GM13976 (cell line): ENCODE data around the gene SNAI3.

Experiments
- DNase-seq: peaks from one replicate; pipeline ENCODE4 v3.0.0; 2012; ENCODE audit warnings: low spot score
- in situ Hi-C: fragments of 300-500 bp; cut with MboI; formaldehyde crosslinking; loops from one replicate; pipeline ENCODE4 v1.12.0; 2022; ENCODE audit warnings: low sequenced_read_pairs, mixed read lengths, inconsistent platforms; ENCODE audit not compliant: unreplicated experiment
- TF ChIP-seq, protein P1 (sequence below): IDR thresholded peaks from 2 replicates; pipeline ENCODE4 v1.5.1; 2012; ENCODE audit warnings: borderline replicate concordance, mild to moderate bottlenecking; ENCODE audit not compliant: insufficient read depth; ENCODE audit errors: extremely low read depth, missing control alignments, control extremely low read depth

Gene SNAI3

DNA sequence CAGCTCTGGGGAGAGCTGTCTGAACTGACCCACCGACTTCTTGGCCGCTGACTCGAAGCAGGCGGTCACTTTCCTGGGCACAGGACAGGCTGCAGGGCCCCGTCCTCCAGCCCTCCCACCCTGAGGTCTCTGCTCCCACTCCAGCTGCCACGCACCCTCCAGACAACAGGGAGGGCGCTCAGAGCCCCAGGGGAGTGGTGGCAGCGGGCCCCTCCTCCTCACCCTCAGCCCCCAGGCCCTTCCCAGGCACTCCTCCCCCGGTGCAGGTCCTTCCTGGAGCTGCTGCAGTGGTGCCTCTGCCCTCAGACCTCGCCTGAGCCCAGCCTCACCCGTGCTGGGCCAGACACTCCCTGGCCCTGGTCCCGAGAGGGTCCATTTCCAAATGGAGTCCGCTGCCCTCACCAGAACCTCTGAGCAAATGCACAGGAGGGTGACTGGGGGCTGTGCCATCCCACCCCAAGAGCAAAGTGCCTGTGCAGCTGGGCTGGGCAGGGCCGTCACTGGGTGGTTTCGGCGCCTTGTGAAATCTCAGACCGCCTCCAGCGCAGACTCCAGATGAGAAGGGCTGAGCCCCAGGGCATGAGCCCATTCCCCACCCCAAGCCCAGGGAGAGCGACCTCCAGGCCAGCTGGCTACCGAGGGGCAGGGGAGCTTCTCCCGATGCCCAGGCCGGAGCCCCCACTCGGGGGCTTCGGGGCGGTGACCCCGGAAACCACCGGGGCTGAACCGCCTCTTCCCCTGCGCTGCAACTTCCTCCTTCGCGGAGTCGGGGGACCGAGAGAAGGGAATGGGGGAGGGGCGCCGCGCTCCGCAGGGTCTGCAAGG is 36.2 kb downstream of the SNAI3 start:
- TF ChIP-seq, protein P1, sequence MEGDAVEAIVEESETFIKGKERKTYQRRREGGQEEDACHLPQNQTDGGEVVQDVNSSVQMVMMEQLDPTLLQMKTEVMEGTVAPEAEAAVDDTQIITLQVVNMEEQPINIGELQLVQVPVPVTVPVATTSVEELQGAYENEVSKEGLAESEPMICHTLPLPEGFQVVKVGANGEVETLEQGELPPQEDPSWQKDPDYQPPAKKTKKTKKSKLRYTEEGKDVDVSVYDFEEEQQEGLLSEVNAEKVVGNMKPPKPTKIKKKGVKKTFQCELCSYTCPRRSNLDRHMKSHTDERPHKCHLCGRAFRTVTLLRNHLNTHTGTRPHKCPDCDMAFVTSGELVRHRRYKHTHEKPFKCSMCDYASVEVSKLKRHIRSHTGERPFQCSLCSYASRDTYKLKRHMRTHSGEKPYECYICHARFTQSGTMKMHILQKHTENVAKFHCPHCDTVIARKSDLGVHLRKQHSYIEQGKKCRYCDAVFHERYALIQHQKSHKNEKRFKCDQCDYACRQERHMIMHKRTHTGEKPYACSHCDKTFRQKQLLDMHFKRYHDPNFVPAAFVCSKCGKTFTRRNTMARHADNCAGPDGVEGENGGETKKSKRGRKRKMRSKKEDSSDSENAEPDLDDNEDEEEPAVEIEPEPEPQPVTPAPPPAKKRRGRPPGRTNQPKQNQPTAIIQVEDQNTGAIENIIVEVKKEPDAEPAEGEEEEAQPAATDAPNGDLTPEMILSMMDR = no peak
- DNase-seq = peak; percentile 75
- in situ Hi-C loops = no loop called here

DNA sequence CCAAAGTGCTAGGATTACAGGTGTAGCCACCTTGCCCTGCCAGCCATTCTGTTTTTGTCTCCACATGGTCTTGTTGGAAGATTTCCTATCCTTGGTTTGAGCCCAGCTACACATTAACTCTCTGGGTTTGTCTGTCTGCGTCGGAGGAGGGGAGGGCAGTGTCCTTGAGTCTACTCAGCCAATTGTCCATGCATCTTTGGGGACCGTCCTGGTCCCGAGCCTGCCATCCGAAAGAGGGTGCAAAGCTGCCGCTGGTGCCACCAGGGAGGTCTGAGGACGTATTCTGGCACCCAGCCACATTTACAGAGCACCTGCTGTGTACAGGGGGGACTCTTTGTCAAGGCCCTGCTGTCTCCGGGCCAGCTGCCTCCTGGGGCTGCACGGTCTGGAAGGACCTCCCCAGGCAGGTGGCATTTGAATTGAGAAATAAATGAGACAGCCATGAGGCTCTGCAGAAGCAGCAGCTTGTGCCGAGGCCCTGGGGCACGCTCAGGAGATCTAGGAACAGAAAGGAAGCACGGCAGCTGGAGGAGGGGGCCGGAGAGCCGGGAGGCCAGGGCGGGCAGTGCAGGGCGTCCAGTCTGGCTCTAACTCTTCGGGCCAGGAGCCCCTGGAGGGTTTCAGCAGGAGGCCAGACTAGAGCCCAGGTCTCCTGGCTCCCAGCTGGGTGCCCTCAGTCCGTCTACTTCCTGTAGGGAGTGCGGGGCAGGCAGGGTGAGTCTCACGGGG is 36.9 kb downstream of the SNAI3 start:
- TF ChIP-seq, protein P1 = no peak
- DNase-seq = no peak
- in situ Hi-C loops = no loop called here

GRCh38 chr16:88647178-88648070 is 38.9 kb downstream of the SNAI3 start:
- TF ChIP-seq, protein P1 = no peak
- in situ Hi-C loops = no loop called here
- no peak for DNase-seq

- in situ Hi-C loops = no loop called here
- DNase-seq = no peak
- TF ChIP-seq, protein P1 = no peak
These were observed 39.8 kb downstream of the SNAI3 start for GRCh38 chr16:88646345-88647034.

GRCh38 chr16:88645941-88646340 is 40.4 kb downstream of the SNAI3 start:
- TF ChIP-seq, protein P1 = no peak
- in situ Hi-C loops = no loop called here
- DNase-seq = no peak
